Astrocyte (in vitro differentiated cells and primary cell): ENCODE measurements around the gene CDH22.

Source experiments
- EZH2 ChIP-seq: IDR thresholded peaks from 2 replicates; pipeline ENCODE4 v1.6.1; 2012; ENCODE audit warnings: mild to moderate bottlenecking, low read length, inconsistent platforms; ENCODE audit not compliant: insufficient read depth
- TF ChIP-seq, protein P1 (sequence below): IDR thresholded peaks from 2 replicates; pipeline ENCODE4 v1.5.1; 2011; ENCODE audit warnings: low read depth, mild to moderate bottlenecking, inconsistent platforms, low read length, moderate library complexity; ENCODE audit not compliant: insufficient read depth

GRCh38 chr20:46229478-46230105 is 78.7 kb downstream of the CDH22 start:
- TF ChIP-seq, protein P1, sequence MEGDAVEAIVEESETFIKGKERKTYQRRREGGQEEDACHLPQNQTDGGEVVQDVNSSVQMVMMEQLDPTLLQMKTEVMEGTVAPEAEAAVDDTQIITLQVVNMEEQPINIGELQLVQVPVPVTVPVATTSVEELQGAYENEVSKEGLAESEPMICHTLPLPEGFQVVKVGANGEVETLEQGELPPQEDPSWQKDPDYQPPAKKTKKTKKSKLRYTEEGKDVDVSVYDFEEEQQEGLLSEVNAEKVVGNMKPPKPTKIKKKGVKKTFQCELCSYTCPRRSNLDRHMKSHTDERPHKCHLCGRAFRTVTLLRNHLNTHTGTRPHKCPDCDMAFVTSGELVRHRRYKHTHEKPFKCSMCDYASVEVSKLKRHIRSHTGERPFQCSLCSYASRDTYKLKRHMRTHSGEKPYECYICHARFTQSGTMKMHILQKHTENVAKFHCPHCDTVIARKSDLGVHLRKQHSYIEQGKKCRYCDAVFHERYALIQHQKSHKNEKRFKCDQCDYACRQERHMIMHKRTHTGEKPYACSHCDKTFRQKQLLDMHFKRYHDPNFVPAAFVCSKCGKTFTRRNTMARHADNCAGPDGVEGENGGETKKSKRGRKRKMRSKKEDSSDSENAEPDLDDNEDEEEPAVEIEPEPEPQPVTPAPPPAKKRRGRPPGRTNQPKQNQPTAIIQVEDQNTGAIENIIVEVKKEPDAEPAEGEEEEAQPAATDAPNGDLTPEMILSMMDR, result no peak
- TF ChIP-seq EZH2, result no peak
